Prostate gland (tissue), 2 donors: ENCODE measurements around the gene TEX22. TPM values are rescaled to one million over a fixed set of nuclear protein-coding genes. Genes with fewer than 3 reads are reported as not detected.

Experiments used
- DNase-seq: peaks from one replicate; pipeline ENCODE4 v3.0.0-alpha.2; 2019; ENCODE audit warnings: low spot score
- H3K27ac ChIP-seq, 2 donors: fragments of 200-600 bp; sonication (generic); 2 replicates each; pipeline ENCODE4 v1.5.1; 2017 to 2019
- H3K27me3 ChIP-seq: fragments of 200-600 bp; sonication (generic); replicated peaks from 2 replicates; pipeline ENCODE4 v1.5.1; 2019; ENCODE audit not compliant: insufficient read depth
- H3K36me3 ChIP-seq, 2 donors: fragments of 200-600 bp; sonication (generic); 1 replicate in 1 of 2; 2 replicates in 1 of 2; pipeline versions ENCODE4 v1.5.1 to v1.8.1; 2017 to 2019
- H3K4me1 ChIP-seq: fragments of 200-600 bp; sonication (generic); replicated peaks from 2 replicates; pipeline ENCODE4 v1.5.1; 2019
- H3K4me3 ChIP-seq, 2 donors: fragments of 200-600 bp; sonication (generic); 2 replicates each; pipeline ENCODE4 v1.5.1; 2017 to 2019
- H3K9me3 ChIP-seq: fragments of 200-600 bp; sonication (generic); 2 replicates; pipeline ENCODE4 v1.5.1; 2017
- CTCF ChIP-seq, 4 experiments: fragments of 200-600 bp in 2 of 4; fragments of 450-650 bp in 2 of 4; sonication (generic) in 2 of 4; IDR thresholded peaks; 1 replicate in 3 of 4; 2 replicates in 1 of 4; pipeline ENCODE4 v1.5.1; 2016 to 2019; ENCODE audit warnings: antibody characterized with exemption in 4 of 4, mild to moderate bottlenecking in 2 of 4, moderate library complexity in 2 of 4
- POLR2A ChIP-seq: fragments of 450-650 bp; IDR thresholded peaks from one replicate; pipeline ENCODE4 v1.6.1; 2016; ENCODE audit warnings: antibody characterized with exemption, mild to moderate bottlenecking
- POLR2AphosphoS5 ChIP-seq: sonication (generic); formaldehyde crosslinking; IDR thresholded peaks from one replicate; pipeline ENCODE4 v1.6.1; 2017; ENCODE audit warnings: antibody characterized with exemption
- WGBS: methylation state at CpG from one replicate; pipeline ENCODE4 v1.1.5; 2018; 5-methylcytosine and 5-hydroxymethylcytosine counted together
- intact Hi-C: fragments of 100-400 bp; cut with DNase I; formaldehyde crosslinking; loops from one replicate; pipeline ENCODE4 v1.14.2; 2022
- total RNA-seq, 2 donors: library from RNA; depleted of rRNA; stranded (reverse); fragments of >200 nt; gene quantifications; one replicate each; pipeline ENCODE4 v1.1.0, GENCODE V29; 2016

Gene TEX22
- total RNA-seq, 2 donors from 2014 or later, result 0.57 to 0.73 TPM

- no peak overlapping the region for H3K4me3 ChIP-seq
- no peaks in the 10 kb centered on the region for H3K4me1 ChIP-seq
- 93% methylated on average over 31 of the region's 47 CpGs for WGBS
- no peaks in the 10 kb centered on the region for H3K27me3 ChIP-seq
- H3K9me3 ChIP-seq, result no peaks in the 10 kb centered on the region
- DNase-seq, result no peak
- H3K27ac ChIP-seq, result no peak overlapping the region
- peaks cover 4 to 7% of the 10 kb centered on the region in 2 donors for H3K36me3 ChIP-seq
- intact Hi-C loops, result loop anchor here (5.0 kb wide), 1 partner anchor 43 kb away; the partner anchor contains the start of gene TEDC1
- TF ChIP-seq POLR2AphosphoS5 (no peak), POLR2A (no peak), CTCF (IDR thresholded peaks at IDR 0.05) (no peak)
These were observed 51.2 kb downstream of the TEX22 start for GRCh38 chr14:105449276-105450122.

GRCh38 chr14:105450123-105450505 lies 51.8 kb downstream of the TEX22 start:
- no peaks in the 10 kb centered on the region for H3K4me1 ChIP-seq
- TF ChIP-seq POLR2A (no peak), POLR2AphosphoS5 (no peak)
- no peaks in the 10 kb centered on the region for H3K9me3 ChIP-seq
- intact Hi-C loops, result no loop called here
- 89% methylated on average over 22 of the region's 22 CpGs for WGBS
- no peak overlapping the region for H3K4me3 ChIP-seq
- DNase-seq, result no peak
- no peaks in the 10 kb centered on the region for H3K27me3 ChIP-seq
- peaks cover 4 to 7% of the 10 kb centered on the region in 2 donors for H3K36me3 ChIP-seq
- H3K27ac ChIP-seq, result no peak overlapping the region

- 82% methylated on average over 22 of the region's 29 CpGs for WGBS
- Histone ChIP-seq H3K27me3 (no peaks in the 10 kb centered on the region), H3K36me3 (peaks cover 4 to 7% of the 10 kb centered on the region in 2 donors), H3K4me1 (no peaks in the 10 kb centered on the region), H3K9me3 (no peaks in the 10 kb centered on the region), H3K27ac (no peak overlapping the region), H3K4me3 (no peak overlapping the region)
- no peak for TF ChIP-seq POLR2A
- TF ChIP-seq CTCF (IDR thresholded peaks at IDR 0.05), result no peak
- no peak for TF ChIP-seq POLR2AphosphoS5
- intact Hi-C loops, result no loop called here
- DNase-seq, result no peak
These were observed 52.8 kb downstream of the TEX22 start for GRCh38 chr14:105450864-105451720.

GRCh38 chr14:105452963-105453362 lies 54.6 kb downstream of the TEX22 start:
- no peak for DNase-seq
- H3K27me3 ChIP-seq, result no peaks in the 10 kb centered on the region
- H3K27ac ChIP-seq, result no peak overlapping the region
- no peaks in the 10 kb centered on the region for H3K9me3 ChIP-seq
- peaks cover 4 to 7% of the 10 kb centered on the region in 2 donors for H3K36me3 ChIP-seq
- intact Hi-C loops, result no loop called here
- no peaks in the 10 kb centered on the region for H3K4me1 ChIP-seq
- TF ChIP-seq CTCF (IDR thresholded peaks at IDR 0.05) (no peak), POLR2A (no peak), POLR2AphosphoS5 (no peak)
- H3K4me3 ChIP-seq, result no peak overlapping the region
- 89% methylated on average over 14 of the region's 14 CpGs for WGBS

- Histone ChIP-seq H3K27me3 (no peaks in the 10 kb centered on the region), H3K9me3 (no peaks in the 10 kb centered on the region), H3K27ac (no peak overlapping the region), H3K4me1 (no peaks in the 10 kb centered on the region), H3K36me3 (peaks cover 4 to 7% of the 10 kb centered on the region in 2 donors), H3K4me3 (no peak overlapping the region)
- TF ChIP-seq CTCF (IDR thresholded peaks at IDR 0.05) (no peak), POLR2AphosphoS5 (no peak), POLR2A (no peak)
- whole genome bisulfite sequencing, result 88% methylated on average over 14 of the region's 14 CpGs
- intact Hi-C loops, result no loop called here
- no peak for DNase-seq
These were observed 55.5 kb downstream of the TEX22 start for GRCh38 chr14:105453847-105454246.
